ENCODE measurements around the gene THNSL1. TPM values are rescaled to one million over a fixed set of nuclear protein-coding genes. Genes with fewer than 3 reads are reported as not detected.
A peak's percentile ranks its signal among the peaks of the same experiment; 100 is the strongest.

THNSL1 gene
- polyA plus RNA-seq, 2 of the 4 experiments (the other 2 are of a cell fraction), result 4.8 to 6.1 TPM

DNA sequence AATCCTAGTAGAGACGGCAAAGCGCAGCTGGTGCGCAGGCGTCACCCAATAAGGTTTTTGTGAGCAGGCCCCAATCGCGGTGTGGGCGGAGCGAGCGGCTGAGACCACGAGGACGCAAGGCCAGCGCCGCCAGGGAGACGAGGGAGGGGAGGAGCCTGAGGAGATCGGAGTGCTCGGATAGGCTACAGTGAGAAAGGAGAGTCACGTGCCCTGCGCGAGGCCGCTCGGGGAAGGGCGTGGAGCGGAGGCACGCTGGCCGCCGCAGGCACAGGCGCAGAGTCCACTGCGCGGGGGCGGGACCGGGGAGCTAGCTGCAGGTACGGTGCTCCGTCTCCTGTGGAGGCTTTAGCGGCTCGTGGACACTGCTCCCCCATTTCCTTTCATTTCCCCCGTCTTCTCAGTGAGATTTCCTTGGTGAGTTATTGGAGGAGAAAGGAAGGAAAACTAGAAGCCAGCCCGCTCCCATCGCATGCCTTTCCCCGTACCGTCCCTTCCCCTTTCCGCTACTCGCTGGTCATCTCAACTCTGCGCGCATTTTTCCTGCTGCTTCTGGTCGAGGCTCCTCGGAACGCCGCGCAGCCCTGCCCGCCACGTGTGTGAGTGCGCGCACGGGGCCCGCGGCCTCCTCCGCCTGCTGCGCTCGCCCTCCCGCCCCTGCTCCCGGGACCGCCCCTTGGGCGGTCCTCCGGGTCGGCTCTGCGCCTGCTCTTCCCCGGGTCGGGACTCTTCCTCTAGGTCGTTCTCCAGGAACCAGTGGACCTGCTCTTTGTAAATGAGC lies at the start of gene THNSL1 (continued):
- TF ChIP-seq FOSB (CRISPR knock-in tag; IDR thresholded peaks at IDR 0.05), result peak; percentile 71; the same call in 1 of the 2 replicates
- TF ChIP-seq CHD2 (IDR thresholded peaks at IDR 0.05; ENCODE audit: low read length, partially characterized antibody), result no peak
- TF ChIP-seq RAD21 (conservative IDR thresholded peaks at IDR 0.05 in 1 of 2, IDR thresholded peaks at IDR 0.05 in 1 of 2), result no peak; a peak in 1 of 5 replicates
- TF ChIP-seq, protein P1, sequence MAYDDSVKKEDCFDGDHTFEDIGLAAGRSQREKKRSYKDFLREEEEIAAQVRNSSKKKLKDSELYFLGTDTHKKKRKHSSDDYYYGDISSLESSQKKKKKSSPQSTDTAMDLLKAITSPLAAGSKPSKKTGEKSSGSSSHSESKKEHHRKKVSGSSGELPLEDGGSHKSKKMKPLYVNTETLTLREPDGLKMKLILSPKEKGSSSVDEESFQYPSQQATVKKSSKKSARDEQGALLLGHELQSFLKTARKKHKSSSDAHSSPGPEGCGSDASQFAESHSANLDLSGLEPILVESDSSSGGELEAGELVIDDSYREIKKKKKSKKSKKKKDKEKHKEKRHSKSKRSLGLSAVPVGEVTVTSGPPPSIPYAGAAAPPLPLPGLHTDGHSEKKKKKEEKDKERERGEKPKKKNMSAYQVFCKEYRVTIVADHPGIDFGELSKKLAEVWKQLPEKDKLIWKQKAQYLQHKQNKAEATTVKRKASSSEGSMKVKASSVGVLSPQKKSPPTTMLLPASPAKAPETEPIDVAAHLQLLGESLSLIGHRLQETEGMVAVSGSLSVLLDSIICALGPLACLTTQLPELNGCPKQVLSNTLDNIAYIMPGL (CRISPR knock-in tag; IDR thresholded peaks at IDR 0.05; ENCODE audit: borderline replicate concordance), result no peak; the same call in 1 of the 2 replicates
- TF ChIP-seq, protein P2, sequence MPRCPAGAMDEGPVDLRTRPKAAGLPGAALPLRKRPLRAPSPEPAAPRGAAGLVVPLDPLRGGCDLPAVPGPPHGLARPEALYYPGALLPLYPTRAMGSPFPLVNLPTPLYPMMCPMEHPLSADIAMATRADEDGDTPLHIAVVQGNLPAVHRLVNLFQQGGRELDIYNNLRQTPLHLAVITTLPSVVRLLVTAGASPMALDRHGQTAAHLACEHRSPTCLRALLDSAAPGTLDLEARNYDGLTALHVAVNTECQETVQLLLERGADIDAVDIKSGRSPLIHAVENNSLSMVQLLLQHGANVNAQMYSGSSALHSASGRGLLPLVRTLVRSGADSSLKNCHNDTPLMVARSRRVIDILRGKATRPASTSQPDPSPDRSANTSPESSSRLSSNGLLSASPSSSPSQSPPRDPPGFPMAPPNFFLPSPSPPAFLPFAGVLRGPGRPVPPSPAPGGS (IDR thresholded peaks at IDR 0.05), result peak; percentile 95

DNA sequence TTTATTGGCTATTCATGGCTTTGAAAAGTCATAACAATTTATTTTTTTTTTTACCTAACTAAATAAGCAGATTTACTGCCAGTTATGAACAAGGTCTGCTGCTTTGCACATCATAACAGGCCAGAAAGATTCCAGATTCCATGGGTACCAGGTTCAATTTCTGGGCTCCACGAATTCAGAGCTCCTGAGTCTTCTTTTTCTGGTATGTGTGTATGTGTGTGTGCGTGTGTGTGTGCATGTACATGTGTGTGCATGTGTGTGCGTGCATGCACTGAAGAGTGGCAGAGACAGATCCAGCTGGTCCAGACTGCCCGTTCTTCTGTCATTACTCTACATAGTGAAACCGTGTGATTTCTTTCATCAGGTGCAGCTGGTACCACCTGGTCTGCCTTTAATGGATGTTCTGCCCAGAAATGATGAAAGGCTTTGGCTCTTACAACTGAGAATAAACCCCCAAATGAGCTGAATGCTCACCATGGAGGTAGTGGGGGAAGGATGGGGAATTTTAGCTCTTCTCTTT lies 49.4 kb upstream of the THNSL1 start:
- POLR2A ChIA-PET, result no interaction called here
- FAIRE-seq (no peak), ATAC-seq (no peak), DNase-seq (ENCODE audit: low read depth in 1 of 2, low spot score in 1 of 2) (no peak)
- CTCF ChIA-PET, result interaction anchor here (0.7 to 1.3 kb wide), 2 partner anchors 14 to 324 kb away, joined by 3 read pairs; no protein-coding TSS in a partner anchor
- H3K4me1 ChIP-seq, result peaks cover 20% of the 10 kb centered on the region
- WGBS (ENCODE audit: missing lambda C conversion rate), result 67% methylated on average over 5 of the region's 5 CpGs
- no peak overlapping the region for H3K4me2 ChIP-seq
- no peaks in the 10 kb centered on the region for H3K9me3 ChIP-seq
- no peak overlapping the region for H3K27ac ChIP-seq
- TF ChIP-seq JUN (IDR thresholded peaks at IDR 0.05) (no peak), HEYL (CRISPR knock-in tag; IDR thresholded peaks at IDR 0.05) (no peak), PHF8 (IDR thresholded peaks at IDR 0.05; ENCODE audit: borderline replicate concordance, low read depth) (no peak), NPAS2 (CRISPR knock-in tag; IDR thresholded peaks at IDR 0.05; ENCODE audit: borderline replicate concordance) (no peak), FOXS1 (CRISPR knock-in tag; IDR thresholded peaks at IDR 0.05) (no peak), HDAC2 (IDR thresholded peaks at IDR 0.05) (no peak), RARB (CRISPR knock-in tag; IDR thresholded peaks at IDR 0.05) (no peak), NFE2L2 (conservative IDR thresholded peaks at IDR 0.05; ENCODE audit: low read length) (no peak)
- TF ChIP-seq, protein P3, sequence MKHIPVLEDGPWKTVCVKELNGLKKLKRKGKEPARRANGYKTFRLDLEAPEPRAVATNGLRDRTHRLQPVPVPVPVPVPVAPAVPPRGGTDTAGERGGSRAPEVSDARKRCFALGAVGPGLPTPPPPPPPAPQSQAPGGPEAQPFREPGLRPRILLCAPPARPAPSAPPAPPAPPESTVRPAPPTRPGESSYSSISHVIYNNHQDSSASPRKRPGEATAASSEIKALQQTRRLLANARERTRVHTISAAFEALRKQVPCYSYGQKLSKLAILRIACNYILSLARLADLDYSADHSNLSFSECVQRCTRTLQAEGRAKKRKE (CRISPR knock-in tag; IDR thresholded peaks at IDR 0.05; ENCODE audit: low read depth), result no peak
- TF ChIP-seq, protein P1 (CRISPR knock-in tag; IDR thresholded peaks at IDR 0.05; ENCODE audit: borderline replicate concordance), result no peak
- TF ChIP-seq, protein P2 (IDR thresholded peaks at IDR 0.05), result no peak
- H3K4me3 ChIP-seq, result no peak overlapping the region
